ENCODE results near the gene CLSTN2.

CLSTN2 gene

GRCh38 chr3:140196970-140197369, 262.0 kb downstream of the CLSTN2 start:
- no peak for DNase-seq

DNA sequence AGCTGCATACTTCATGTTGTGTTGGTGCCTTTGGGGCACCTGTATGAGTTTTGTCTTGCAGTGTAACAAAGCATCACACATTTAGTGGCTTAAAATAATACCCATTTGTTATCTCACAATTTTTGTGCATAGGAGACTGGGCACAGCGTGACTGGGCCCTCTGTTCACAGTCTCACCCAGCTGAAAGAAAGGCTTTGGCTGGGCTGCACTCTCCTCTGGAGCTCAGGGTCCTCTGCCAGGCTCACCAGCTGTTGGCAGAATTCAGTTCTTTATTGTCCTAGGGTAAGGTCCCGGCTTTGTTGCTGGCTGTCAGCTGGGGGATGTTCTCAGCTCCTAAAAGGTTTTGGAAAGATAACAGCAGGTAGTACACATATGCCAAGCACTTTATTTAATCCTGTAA, 263.3 kb downstream of the CLSTN2 start:
- DNase-seq, result no peak

GRCh38 chr3:140199008-140199407, 264.0 kb downstream of the CLSTN2 start:
- DNase-seq, result no peak

DNA sequence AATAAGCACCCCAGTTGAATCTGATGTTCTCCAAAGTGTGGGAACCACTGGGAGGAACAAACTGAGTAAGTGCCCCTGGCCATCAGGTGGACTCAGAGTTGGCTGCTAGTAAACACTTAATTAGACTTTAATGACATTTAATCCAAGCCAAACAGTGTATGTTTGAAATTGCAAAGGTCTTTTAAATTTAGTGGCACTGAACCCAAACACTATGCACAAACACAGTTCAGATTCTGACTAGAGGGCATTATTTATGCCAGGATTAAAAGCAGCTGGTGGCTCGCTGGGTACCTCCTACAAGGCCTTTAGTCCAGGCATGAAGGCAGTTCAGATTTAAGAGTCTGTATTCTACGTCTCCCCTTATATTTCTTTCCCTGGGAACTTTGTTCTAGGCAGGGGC, 264.8 kb downstream of the CLSTN2 start:
- no peak for DNase-seq

GRCh38 chr3:140203510-140203909, 268.5 kb downstream of the CLSTN2 start:
- DNase-seq, result no peak

DNA sequence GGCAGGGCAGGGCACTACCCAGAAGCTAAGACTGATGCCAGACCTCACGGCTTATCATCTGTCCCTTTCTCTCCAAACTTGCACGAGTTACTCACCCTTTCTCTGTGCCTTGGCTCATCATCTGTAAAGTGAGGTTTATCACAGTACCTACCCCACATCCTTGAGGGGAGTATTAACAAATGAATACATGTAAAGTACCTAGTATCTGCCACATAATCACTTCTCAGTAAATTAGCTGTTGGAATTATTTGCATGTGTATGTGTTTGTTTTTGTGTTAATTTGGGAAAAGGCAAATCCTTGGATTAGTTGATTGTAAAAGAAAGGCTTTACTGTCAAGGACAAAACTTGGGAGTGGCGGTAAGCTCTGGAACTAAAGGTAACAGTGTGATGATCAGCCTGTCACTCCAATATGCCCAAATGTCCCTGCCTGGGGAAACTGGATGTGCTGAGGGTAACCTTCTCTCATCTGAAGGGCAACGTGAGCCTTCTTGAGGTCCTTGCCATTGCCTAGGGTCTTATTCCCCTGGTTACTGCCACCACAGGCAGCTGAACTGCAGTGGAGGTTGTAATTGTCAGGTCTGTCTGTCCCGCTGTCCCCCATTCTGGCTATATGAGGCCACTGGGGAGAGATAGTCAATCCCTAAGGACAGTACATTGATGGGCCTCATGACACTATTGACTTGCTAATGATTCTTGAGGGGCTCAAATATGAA, 269.4 kb downstream of the CLSTN2 start:
- DNase-seq, result no peak

DNA sequence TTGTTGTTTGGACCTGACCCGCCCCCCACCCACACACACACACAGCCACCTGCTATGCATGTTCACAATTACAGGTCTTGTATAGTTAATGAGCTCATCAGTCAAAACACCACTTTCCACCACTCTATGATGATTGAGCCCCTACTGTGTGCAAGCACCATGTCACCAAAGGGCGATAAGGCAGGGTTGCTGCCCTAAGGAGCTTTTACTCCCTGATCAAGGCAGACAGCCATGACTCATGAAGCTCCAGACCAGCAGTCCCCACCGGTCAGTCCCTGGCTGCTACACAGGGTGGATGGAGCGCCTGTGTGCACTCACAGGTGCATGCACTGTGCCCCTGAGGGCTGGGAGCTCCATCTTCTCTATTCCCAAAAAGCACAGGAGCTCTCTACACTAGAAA, 270.6 kb downstream of the CLSTN2 start:
- no peak for DNase-seq

DNA sequence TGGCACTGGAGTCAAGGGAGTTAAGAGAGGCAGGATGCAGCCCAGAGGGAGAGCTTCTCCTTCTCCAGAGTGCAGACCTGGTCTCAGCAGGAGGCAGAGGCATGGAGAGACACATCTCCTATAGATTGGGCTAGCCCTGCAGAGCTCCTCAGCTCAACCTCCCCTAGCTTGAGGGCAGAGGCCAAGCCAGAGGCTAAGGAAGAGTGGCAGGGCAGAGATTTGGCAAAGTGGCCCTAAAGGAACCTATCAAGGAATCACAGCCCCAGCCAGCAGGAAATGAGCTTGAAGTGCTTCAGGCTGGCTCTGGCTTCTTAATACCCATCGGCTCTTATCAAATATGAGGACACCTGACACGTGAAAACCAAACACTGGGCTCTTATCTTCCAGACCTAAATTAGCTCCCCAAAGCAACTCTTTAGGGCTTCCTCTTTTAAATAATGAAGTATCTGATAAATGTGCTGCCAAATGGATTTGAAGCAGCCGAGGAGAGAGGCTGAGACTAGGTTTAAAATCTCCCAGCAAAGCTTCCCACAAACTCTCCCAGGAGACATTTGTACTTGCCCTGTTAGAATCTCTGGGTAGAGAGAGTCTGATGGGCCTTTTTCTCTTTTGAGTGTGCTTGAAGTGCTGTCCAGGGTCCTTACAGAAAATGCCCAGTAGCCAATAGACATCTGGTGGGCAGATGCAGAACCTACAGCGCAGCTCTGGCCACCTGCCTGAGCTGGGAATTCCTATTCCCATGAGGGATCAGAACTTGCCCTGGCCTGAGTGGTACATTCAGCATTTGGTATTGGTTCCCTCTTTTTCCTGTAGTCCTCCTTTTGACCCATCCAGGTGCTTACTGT, 271.4 kb downstream of the CLSTN2 start:
- no peak for DNase-seq

DNA sequence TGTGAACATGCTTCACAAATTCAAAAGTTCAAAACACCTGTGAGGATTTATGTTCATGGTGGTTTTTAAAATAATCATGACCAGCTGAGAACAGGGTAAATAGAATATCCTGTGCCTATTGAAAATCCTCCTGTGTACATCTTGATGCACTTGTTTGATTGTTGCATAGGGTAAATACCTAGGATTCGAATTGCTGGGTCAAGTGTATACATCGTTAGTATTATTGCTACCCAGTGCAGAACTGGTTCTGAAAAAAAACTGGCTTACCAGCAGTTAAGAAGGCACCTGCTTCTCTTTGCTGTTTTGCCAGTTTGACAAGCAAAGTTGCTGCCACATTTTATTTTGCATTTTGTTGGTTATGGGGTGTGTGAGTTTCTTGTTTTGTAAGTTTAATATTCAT, 272.6 kb downstream of the CLSTN2 start:
- DNase-seq, result no peak

GRCh38 chr3:140216249-140216648, 281.3 kb downstream of the CLSTN2 start:
- no peak for DNase-seq

DNA sequence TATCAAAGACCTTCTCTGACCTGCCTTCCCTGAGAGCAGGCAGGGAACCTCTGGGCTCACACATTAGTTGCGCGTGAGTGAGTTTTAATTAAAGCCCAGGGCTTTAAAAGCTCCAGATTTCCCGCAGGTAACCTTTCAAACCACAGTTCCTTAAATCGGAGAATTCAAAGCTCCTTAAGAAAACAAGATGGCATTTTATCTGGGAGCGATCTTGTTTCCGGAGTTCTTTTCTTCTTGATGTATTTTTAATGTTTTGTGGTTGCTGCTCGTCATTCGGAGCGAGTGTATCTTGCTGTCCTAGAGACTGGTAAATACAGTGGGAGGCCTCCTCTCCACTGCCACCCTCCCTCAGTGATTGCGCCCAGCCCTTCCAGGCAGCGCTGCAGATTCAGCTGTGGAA, 284.3 kb downstream of the CLSTN2 start:
- DNase-seq, result no peak

DNA sequence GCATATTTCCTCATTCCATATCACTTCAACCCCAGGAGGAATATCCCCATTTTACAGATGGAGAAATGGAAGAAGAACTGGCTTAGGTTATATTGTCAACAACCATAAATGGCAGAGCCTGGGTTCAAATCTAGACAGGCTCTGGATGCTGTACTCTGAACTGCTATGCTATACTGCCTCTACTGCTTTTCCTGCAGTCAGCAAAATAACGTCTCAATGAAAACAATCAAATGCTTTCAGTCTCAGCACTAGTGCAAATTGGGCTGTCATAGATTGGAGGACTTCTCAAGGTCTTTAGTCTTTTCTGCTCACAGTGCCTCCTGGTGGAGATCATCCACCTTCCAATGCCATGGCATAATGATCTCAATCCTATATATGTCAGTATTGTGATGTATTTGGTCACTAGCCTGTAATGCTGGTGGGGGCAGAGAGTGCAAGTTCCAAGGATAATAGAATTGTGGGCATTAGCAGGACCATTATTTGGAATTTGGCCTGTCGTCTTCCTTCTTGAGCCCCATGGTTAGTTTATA, 285.0 kb downstream of the CLSTN2 start:
- no peak for DNase-seq

DNA sequence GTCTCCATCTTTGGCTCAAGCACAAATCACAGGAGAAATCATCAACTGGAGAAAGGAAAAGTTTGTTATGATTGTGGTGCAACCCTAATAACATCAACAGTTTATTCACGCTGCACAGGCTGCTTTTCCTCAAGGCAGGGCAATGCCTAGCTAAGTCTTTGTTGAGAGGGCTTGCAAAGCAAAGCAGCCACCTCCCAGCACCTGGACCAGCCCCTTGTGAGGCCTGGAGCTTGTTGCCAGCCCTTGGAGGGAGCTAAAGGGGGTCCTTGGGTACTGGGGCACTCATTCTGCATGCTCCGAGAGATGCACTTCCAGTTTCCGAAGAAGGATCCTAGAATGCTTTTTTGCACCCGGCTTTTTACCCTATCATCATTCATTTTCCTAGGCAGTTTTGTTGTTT, 288.2 kb downstream of the CLSTN2 start:
- DNase-seq, result no peak

- no peak for DNase-seq
These were observed 288.6 kb downstream of the CLSTN2 start for GRCh38 chr3:140223631-140224030.

DNA sequence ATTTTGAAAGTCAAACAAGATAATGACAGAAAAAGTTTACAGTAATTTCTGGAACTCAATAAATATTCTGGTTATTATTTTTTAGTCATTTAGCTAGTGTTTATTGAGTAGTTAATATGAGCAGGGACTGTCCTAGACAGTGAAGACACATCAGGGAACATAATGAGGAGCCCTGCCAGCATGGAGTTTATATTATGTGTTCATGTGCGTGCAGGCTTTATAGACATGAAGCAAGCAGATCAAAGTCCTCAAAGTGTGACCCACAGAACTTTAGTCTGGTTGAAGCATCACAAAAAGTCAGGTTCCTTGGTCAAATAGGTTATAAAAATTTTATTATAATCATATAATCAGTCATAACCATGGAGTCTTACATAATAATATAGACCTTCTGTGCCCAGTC, 289.3 kb downstream of the CLSTN2 start:
- no peak for DNase-seq

GRCh38 chr3:140225996-140226395, 291.0 kb downstream of the CLSTN2 start:
- DNase-seq, result no peak

DNA sequence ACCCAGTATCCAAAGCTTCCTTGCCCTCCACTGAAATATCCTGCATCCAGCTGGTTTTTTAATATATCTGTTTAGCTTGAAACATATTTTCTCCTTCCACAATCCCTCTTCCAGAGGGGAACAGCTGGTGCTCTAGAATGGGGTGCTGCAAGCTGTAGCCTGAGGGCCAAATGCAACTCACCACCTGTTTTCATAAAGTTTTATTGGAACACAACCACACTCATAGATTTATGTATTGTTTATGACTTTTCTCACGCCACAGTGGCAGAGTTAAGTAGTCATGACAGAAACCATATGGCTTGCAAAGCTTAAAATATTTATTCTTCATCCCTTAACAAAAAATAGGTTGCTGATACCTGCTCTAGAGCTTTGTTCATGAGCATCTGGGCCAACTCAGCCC, 298.7 kb downstream of the CLSTN2 start:
- DNase-seq, result no peak

DNA sequence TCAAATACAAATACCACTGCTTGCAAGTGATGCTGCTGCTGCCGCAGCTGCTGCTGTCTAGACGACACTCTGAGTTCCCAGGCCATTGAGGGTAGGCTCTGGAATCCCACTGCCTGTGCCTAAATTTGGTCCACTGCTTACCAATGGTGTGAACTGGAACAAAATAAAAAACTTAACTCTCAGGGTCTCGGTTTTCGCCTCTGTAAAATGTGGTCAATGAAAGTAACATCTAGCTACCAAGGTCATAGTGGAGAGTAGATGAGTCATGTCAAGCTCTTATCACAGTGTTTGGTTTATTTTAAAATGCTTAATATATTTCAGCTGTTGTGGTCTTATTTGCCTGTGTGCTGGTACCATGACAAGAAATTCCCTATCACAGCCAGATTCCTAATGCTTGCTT, 299.3 kb downstream of the CLSTN2 start:
- DNase-seq, result no peak

GRCh38 chr3:140236836-140237501, 302.0 kb downstream of the CLSTN2 start:
- DNase-seq, result no peak

DNA sequence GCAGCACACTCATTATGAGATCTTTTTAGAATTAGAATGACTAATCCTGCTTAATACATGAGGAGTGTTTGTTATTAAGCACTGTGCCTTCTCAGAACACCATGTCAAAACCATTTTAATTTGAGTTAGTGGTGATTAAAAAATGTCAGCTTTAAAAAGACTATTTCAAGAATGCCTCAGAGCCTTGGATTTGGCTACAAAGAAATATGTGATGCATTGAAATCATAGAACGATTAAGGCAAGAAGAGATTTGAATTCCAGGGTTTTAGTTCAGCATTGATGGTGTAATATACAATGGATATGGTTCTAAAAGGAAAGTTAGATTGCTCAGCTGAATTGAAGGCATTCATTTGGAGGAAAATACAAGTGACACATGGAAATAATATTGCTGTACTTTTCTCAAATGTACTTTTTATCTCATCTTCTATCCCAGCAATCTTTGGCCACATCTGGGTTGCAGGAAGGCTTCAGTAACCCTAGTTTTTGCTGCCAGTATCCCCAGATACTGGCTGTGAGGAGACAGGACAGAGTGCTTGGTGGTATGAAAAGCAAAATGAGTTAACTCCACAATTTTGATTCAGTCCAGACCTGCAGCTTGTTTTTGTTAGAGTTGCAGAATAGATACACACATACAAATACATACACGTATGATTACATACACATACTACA, 303.8 kb downstream of the CLSTN2 start:
- no peak for DNase-seq

- DNase-seq, result no peak
These were observed 307.9 kb downstream of the CLSTN2 start for GRCh38 chr3:140242818-140243276.

DNA sequence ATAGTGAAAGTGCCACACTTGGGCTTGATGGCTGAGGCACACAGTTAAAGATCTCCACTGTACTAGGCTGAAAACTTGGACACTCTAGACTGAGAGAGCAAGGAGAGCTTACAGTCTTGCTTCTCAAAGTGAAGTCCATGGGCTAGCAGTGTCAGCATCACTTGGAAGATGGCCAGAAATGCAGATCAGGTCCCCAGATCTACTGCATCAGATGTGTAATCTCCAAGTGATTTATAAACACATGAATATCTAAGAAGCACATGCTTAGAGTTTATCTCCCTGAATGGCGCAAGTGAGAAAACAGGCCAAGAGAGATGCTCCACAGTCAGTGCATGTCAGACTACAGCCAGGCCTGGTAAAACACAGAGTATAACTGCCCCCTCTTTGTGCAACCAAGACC, 308.6 kb downstream of the CLSTN2 start:
- no peak for DNase-seq

GRCh38 chr3:140244893-140245292, 309.9 kb downstream of the CLSTN2 start:
- no peak for DNase-seq

Measured in activated gamma-delta T cell treated with Interleukin-2 at 50 U/mL for 16 hours (primary cell).